Measurements from ENCODE around the gene MALRD1.

DNA sequence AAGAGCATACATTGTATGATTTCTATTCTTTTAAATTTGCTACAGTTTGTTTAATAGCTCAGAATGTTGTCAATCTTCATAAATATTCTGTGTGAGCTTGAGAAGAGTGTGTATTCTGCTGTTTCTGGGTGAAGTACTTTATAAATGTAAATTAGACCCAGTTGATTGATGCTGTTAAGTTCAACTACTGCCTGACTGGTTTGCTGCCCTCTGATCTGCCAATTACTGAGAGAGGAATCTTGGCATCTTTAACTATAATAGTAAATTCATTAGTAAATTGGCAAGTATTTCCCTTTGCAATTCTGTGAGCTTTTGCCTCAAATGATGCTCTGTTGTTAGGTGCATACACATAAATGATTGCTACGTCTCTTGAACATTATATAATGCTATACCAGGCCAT, 512.6 kb downstream of the MALRD1 start:
- TF ChIP-seq, protein P1, sequence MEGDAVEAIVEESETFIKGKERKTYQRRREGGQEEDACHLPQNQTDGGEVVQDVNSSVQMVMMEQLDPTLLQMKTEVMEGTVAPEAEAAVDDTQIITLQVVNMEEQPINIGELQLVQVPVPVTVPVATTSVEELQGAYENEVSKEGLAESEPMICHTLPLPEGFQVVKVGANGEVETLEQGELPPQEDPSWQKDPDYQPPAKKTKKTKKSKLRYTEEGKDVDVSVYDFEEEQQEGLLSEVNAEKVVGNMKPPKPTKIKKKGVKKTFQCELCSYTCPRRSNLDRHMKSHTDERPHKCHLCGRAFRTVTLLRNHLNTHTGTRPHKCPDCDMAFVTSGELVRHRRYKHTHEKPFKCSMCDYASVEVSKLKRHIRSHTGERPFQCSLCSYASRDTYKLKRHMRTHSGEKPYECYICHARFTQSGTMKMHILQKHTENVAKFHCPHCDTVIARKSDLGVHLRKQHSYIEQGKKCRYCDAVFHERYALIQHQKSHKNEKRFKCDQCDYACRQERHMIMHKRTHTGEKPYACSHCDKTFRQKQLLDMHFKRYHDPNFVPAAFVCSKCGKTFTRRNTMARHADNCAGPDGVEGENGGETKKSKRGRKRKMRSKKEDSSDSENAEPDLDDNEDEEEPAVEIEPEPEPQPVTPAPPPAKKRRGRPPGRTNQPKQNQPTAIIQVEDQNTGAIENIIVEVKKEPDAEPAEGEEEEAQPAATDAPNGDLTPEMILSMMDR (IDR thresholded peaks at IDR 0.05): no peak
- TF ChIP-seq EP300 (IDR thresholded peaks at IDR 0.05) (no peak), POLR2A (IDR thresholded peaks at IDR 0.05; ENCODE audit: low read depth) (no peak), POLR2AphosphoS5 (IDR thresholded peaks at IDR 0.05) (no peak)
